Lower lobe of right lung (tissue), 2 donors: ENCODE data around the gene SYT7. TPM values are rescaled to one million over a fixed set of nuclear protein-coding genes. Genes with fewer than 3 reads are reported as not detected.

ENCODE experiments used
- ATAC-seq, 2 donors: fragments of 200-7000 bp; cut with Tn5 transposase; one replicate each; pipeline ENCODE4 v1.9.1; 2020 to 2022; ENCODE audit warnings: mild to moderate bottlenecking in 2 of 2, moderate library complexity in 2 of 2
- DNase-seq: peaks from one replicate; pipeline ENCODE4 v3.0.0-alpha.2; 2020
- H3K27ac ChIP-seq: fragments of 200-600 bp; one replicate; pipeline ENCODE4 v1.8.0; 2022
- H3K27me3 ChIP-seq: fragments of 200-600 bp; one replicate; pipeline ENCODE4 v1.8.0; 2022; ENCODE audit warnings: low read depth
- H3K36me3 ChIP-seq: fragments of 200-600 bp; one replicate; pipeline ENCODE4 v1.8.0; 2022; ENCODE audit warnings: mild to moderate bottlenecking
- H3K4me1 ChIP-seq: fragments of 200-600 bp; one replicate; pipeline ENCODE4 v1.8.0; 2022
- H3K4me3 ChIP-seq: fragments of 200-600 bp; one replicate; pipeline ENCODE4 v1.8.0; 2022; ENCODE audit warnings: mild to moderate bottlenecking
- H3K9me3 ChIP-seq: fragments of 200-600 bp; one replicate; pipeline ENCODE4 v1.8.0; 2022
- CTCF ChIP-seq: fragments of 200-600 bp; IDR thresholded peaks from one replicate; pipeline ENCODE4 v1.8.0; 2022; ENCODE audit warnings: antibody characterized with exemption, mild to moderate bottlenecking
- intact Hi-C: fragments of 100-400 bp; cut with DNase I; formaldehyde crosslinking; loops from one replicate; pipeline ENCODE4 v1.11.0; 2022
- total RNA-seq: library from RNA; stranded (reverse); fragmentation: NEBNext Ultra II Directional; extraction: Animal tissue kit (Norgen Biotek cat#: 25700); gene quantifications from one replicate; pipeline ENCODE4 v1.2.1, GENCODE V29; 2021
- donor health status: DM: no; HTN: yes; CAD: no; lungs with severe emphysema.

The SYT7 gene
- total RNA-seq, 1 donor from 2014 or later = 3.8 TPM

- no peaks in the 10 kb centered on the region for H3K9me3 ChIP-seq
- TF ChIP-seq CTCF = no peak
- H3K4me3 ChIP-seq = no peak overlapping the region
- H3K27me3 ChIP-seq = peaks cover 61% of the 10 kb centered on the region
- H3K27ac ChIP-seq = no peak overlapping the region
- H3K36me3 ChIP-seq = no peaks in the 10 kb centered on the region
- no peak for ATAC-seq
- DNase-seq = no peak
- intact Hi-C loops = no loop called here
- H3K4me1 ChIP-seq = peaks cover 11% of the 10 kb centered on the region
Measured at GRCh38 chr11:61507012-61507768, 73.7 kb downstream of the SYT7 start.

- intact Hi-C loops = no loop called here
- no peak for ATAC-seq
Measured at GRCh38 chr11:61505640-61506155, 75.2 kb downstream of the SYT7 start.

GRCh38 chr11:61505106-61505505 is 75.8 kb downstream of the SYT7 start:
- DNase-seq = no peak
- Histone ChIP-seq H3K36me3 (no peaks in the 10 kb centered on the region), H3K4me1 (peaks cover 11% of the 10 kb centered on the region), H3K4me3 (no peak overlapping the region), H3K9me3 (no peaks in the 10 kb centered on the region), H3K27ac (no peak overlapping the region), H3K27me3 (peaks cover 42% of the 10 kb centered on the region)
- no peak for ATAC-seq
- intact Hi-C loops = no loop called here
- TF ChIP-seq CTCF = no peak

More at GRCh38 chr11:61505640-61506155, 75.2 kb downstream of the SYT7 start:
- H3K4me1 ChIP-seq = peaks cover 11% of the 10 kb centered on the region
- H3K27me3 ChIP-seq = peaks cover 48% of the 10 kb centered on the region
- TF ChIP-seq CTCF = no peak
- H3K9me3 ChIP-seq = no peaks in the 10 kb centered on the region
- no peak overlapping the region for H3K27ac ChIP-seq
- no peaks in the 10 kb centered on the region for H3K36me3 ChIP-seq
- H3K4me3 ChIP-seq = no peak overlapping the region
- DNase-seq = no peak

- no peak for TF ChIP-seq CTCF
- intact Hi-C loops = no loop called here
- no peak for DNase-seq
Measured at GRCh38 chr11:61503135-61503770, 77.6 kb downstream of the SYT7 start.

GRCh38 chr11:61502522-61502921 is 78.4 kb downstream of the SYT7 start:
- Histone ChIP-seq H3K9me3 (no peaks in the 10 kb centered on the region), H3K27ac (no peak overlapping the region), H3K4me1 (no peaks in the 10 kb centered on the region), H3K36me3 (no peaks in the 10 kb centered on the region), H3K4me3 (no peak overlapping the region), H3K27me3 (peaks cover 20% of the 10 kb centered on the region)
- no peak for TF ChIP-seq CTCF
- DNase-seq = no peak
- intact Hi-C loops = no loop called here
- ATAC-seq = no peak

More at GRCh38 chr11:61503135-61503770, 77.6 kb downstream of the SYT7 start:
- H3K9me3 ChIP-seq = no peaks in the 10 kb centered on the region
- H3K27ac ChIP-seq = no peak overlapping the region
- H3K36me3 ChIP-seq = no peaks in the 10 kb centered on the region
- no peak for ATAC-seq
- H3K27me3 ChIP-seq = peaks cover 27% of the 10 kb centered on the region
- no peak overlapping the region for H3K4me3 ChIP-seq
- no peaks in the 10 kb centered on the region for H3K4me1 ChIP-seq
